Measurements from ENCODE around the gene ABCC4.

DNA sequence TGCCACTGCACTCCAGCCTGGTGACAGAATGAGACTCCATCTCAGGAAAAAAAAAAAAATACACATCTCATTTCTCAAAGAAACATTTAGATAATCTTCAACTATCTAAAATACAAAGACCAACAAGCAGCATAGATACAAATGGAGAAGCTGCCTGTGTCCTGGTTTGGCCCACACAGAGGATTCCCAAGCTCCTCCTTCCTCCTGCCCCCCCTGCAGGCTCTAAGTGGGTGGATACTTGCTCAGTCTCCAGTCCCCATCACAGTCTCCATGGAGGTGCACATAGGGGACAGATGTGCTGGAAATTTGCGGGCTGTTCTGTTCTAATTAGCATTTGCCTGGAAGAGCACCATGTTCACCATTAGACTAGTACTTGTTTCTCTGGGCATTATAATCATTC, 59.9 kb downstream of the ABCC4 start:
- TF ChIP-seq EP300 (IDR thresholded peaks at IDR 0.05) (no peak), POLR2A (IDR thresholded peaks at IDR 0.05) (no peak)

All from stomach (tissue), 4 donors.